Activated naive CD4-positive, alpha-beta T cell treated with anti-CD3 and anti-CD28 coated beads for 36 hours (primary cell): Measurements from ENCODE around the gene DYRK3. TPM values are rescaled to one million over a fixed set of nuclear protein-coding genes. Genes with fewer than 3 reads are reported as not detected.

Source experiments
- CTCF ChIA-PET: fragments of 350-600 bp; sonication (Branson Sonifier 250); formaldehyde crosslinking; loops from one replicate; lab custom pipeline; 2021; ENCODE audit warnings: antibody characterized with exemption; lab: Charles Lee
- DNase-seq: peaks from one replicate; pipeline ENCODE4 v3.0.0-alpha.2; 2020
- H3K27ac Mint-ChIP-seq: one replicate; pipeline ENCODE4 v1.8.0; 2021; ENCODE audit warnings: mild to moderate bottlenecking, mixed read lengths
- H3K27me3 Mint-ChIP-seq: one replicate; pipeline ENCODE4 v1.8.0; 2021; ENCODE audit warnings: low read depth, mixed read lengths
- H3K36me3 Mint-ChIP-seq: one replicate; pipeline ENCODE4 v1.8.0; 2021; ENCODE audit warnings: low read depth, mixed read lengths
- H3K4me1 Mint-ChIP-seq: one replicate; pipeline ENCODE4 v1.8.0; 2021; ENCODE audit warnings: low read depth, mixed read lengths
- H3K4me3 Mint-ChIP-seq: one replicate; pipeline ENCODE4 v1.8.0; 2021; ENCODE audit warnings: mild to moderate bottlenecking, moderate library complexity, mixed read lengths
- H3K9me3 Mint-ChIP-seq: one replicate; pipeline ENCODE4 v1.8.0; 2021; ENCODE audit warnings: mixed read lengths
- intact Hi-C: fragments of 100-400 bp; cut with micrococcal nuclease; formaldehyde crosslinking; loops from one replicate; pipeline ENCODE4 v1.15.1; 2023
- total RNA-seq, 2 experiments: library from RNA; stranded (reverse); gene quantifications; one replicate each; pipeline ENCODE4 v1.2.3, GENCODE V29; 2021

Gene DYRK3
- total RNA-seq, result 1 to 10 TPM; 6.5 to 6.7 TPM

- no peaks in the 10 kb centered on the region for H3K9me3 Mint-ChIP-seq
- H3K4me1 Mint-ChIP-seq, result peaks cover 27% of the 10 kb centered on the region
- H3K4me3 Mint-ChIP-seq, result peak within 1 kb of the TSS; percentile 83
- peaks cover 6% of the 10 kb centered on the region for H3K36me3 Mint-ChIP-seq
- CTCF ChIA-PET, result interaction anchor here (0.7 to 6.6 kb wide), 28 partner anchors 10 to 347 kb away, joined by 3 to 133 read pairs (median 5); partner anchors contain the start of gene EIF2D
- H3K27me3 Mint-ChIP-seq, result peaks cover 21% of the 10 kb centered on the region
- H3K27ac Mint-ChIP-seq, result peak within 1 kb of the TSS; percentile 92
- peak; percentile 93 for DNase-seq
- intact Hi-C loops, result loop anchor here (1.0 to 2.0 kb wide), 7 partner anchors 23 to 347 kb away; partner anchors contain the start of genes EIF2D and MAPKAPK2
Observed at GRCh38 chr1:206635080-206635977, at the start of gene DYRK3. TSS of gene DYRK3 (plus strand) at chr1:206635536. CDS start at chr1:206635704, 168 bp downstream.

DNA sequence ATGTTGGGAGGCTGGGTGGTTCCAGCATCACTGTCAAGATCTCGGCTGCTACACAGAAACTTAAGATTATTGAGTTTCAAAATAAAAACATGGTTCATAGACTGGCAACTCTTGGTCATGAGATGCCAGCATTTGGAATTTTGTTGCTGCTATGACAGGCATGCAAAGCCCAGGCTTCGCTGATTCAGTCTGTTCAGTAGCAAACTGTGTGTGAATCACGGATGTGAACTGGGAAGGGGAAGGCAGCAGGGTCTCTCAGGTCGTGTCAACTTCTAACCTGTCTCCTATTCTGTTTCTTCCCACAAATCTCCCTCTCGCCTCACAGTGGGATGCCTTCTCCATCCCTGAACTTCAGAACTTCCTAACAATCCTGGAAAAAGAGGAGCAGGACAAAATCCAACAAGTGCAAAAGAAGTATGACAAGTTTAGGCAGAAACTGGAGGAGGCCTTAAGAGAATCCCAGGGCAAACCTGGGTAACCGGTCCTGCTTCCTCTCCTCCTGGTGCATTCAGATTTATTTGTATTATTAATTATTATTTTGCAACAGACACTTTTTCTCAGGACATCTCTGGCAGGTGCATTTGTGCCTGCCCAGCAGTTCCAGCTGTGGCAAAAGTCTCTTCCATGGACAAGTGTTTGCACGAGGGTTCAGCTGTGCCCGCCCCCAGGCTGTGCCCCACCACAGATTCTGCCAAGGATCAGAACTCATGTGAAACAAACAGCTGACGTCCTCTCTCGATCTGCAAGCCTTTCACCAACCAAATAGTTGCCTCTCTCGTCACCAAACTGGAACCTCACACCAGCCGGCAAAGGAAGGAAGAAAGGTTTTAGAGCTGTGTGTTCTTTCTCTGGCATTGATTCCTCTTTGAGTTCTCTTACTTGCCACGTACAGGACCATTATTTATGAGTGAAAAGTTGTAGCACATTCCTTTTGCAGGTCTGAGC, 48.6 kb upstream of the DYRK3 start:
- Mint-ChIP-seq H3K27ac (peak overlapping the region; percentile 100), H3K27me3 (no peaks in the 10 kb centered on the region), H3K4me3 (no peak overlapping the region), H3K4me1 (peaks cover 93% of the 10 kb centered on the region), H3K36me3 (peaks cover 79% of the 10 kb centered on the region), H3K9me3 (no peaks in the 10 kb centered on the region)
- intact Hi-C loops, result no loop called here
- DNase-seq, result no peak
- CTCF ChIA-PET, result interaction anchor here (0.7 to 16.1 kb wide), 8 partner anchors 8 to 179 kb away, joined by 3 to 511 read pairs (median 5); partner anchors contain the start of gene RASSF5

DNA sequence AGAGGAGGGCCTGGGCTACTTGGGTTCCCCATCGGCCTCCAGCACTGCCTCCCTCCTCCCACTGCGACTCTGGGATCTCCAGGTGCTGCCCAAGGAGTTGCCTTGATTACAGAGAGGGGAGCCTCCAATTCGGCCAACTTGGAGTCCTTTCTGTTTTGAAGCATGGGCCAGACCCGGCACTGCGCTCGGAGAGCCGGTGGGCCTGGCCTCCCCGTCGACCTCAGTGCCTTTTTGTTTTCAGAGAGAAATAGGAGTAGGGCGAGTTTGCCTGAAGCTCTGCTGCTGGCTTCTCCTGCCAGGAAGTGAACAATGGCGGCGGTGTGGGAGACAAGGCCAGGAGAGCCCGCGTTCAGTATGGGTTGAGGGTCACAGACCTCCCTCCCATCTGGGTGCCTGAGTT, 47.4 kb upstream of the DYRK3 start:
- Mint-ChIP-seq H3K27ac (peak overlapping the region; percentile 100), H3K4me1 (peaks cover 91% of the 10 kb centered on the region), H3K27me3 (no peaks in the 10 kb centered on the region), H3K36me3 (peaks cover 82% of the 10 kb centered on the region), H3K9me3 (no peaks in the 10 kb centered on the region), H3K4me3 (no peak overlapping the region)
- CTCF ChIA-PET, result interaction anchor here (0.6 to 16.1 kb wide), 4 partner anchors 8 to 178 kb away, joined by 3 to 511 read pairs (median 135); no protein-coding TSS in a partner anchor
- DNase-seq, result no peak
- intact Hi-C loops, result no loop called here

- Mint-ChIP-seq H3K27ac (peak overlapping the region; percentile 100), H3K27me3 (no peaks in the 10 kb centered on the region), H3K36me3 (peaks cover 81% of the 10 kb centered on the region), H3K4me3 (no peak overlapping the region), H3K4me1 (peaks cover 87% of the 10 kb centered on the region), H3K9me3 (no peaks in the 10 kb centered on the region)
- CTCF ChIA-PET, result interaction anchor here (0.6 to 16.1 kb wide), 5 partner anchors 8 to 98 kb away, joined by 3 to 511 read pairs (median 4); partner anchors contain the start of gene EIF2D
- no peak for DNase-seq
- intact Hi-C loops, result no loop called here
Observed at GRCh38 chr1:206588492-206588891, 46.8 kb upstream of the DYRK3 start.

GRCh38 chr1:206589206-206589605, 46.1 kb upstream of the DYRK3 start:
- no peaks in the 10 kb centered on the region for H3K9me3 Mint-ChIP-seq
- intact Hi-C loops, result loop anchor here (1.0 kb wide), 3 partner anchors 9 to 44 kb away; no protein-coding TSS in a partner anchor
- no peak for DNase-seq
- H3K4me3 Mint-ChIP-seq, result peak overlapping the region; percentile 51
- CTCF ChIA-PET, result interaction anchor here (1.0 to 16.1 kb wide), 4 partner anchors 23 to 99 kb away, joined by 3 to 511 read pairs (median 136); partner anchors contain the start of gene EIF2D
- peak overlapping the region; percentile 100 for H3K27ac Mint-ChIP-seq
- peaks cover 81% of the 10 kb centered on the region for H3K4me1 Mint-ChIP-seq
- no peaks in the 10 kb centered on the region for H3K27me3 Mint-ChIP-seq
- H3K36me3 Mint-ChIP-seq, result peaks cover 77% of the 10 kb centered on the region

DNA sequence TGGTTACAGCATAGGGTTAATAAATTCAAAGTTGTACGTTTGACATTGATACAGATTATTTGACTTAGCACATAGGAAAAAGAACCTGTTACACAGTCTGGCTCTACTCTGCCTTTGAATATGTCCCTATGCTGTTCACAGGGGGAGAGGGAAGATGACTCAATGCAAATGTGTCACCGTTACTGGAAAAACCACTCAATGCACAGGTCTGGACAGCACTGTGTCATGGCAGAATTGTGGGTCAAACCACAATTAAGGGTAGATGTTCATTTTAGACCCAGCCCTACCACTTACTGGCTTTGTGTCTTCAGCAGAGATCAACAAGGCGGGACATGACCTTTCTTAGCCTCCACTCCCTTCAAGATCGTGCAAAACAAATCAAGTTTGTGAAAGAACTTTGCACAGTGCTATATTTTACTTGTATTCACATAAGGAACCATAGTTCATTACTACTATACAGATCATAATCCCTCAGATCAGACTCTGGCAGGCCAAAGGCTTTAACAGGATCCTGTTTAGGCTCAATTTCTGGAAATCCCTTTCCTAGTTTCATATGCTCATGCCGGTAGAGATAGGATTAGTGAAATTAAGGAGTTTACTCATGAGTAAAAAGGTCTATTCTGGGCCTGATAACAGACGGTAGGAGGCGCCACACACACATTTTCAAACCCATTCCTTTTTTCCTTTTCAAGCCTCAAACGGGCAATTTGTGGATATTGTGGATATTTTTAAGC, 45.1 kb upstream of the DYRK3 start:
- intact Hi-C loops, result loop anchor here (5.0 kb wide), 1 partner anchor 212 kb away; no protein-coding TSS in a partner anchor
- Mint-ChIP-seq H3K27me3 (no peaks in the 10 kb centered on the region), H3K27ac (peak overlapping the region; percentile 100), H3K4me1 (peaks cover 72% of the 10 kb centered on the region), H3K9me3 (no peaks in the 10 kb centered on the region), H3K4me3 (peak overlapping the region; percentile 52), H3K36me3 (peaks cover 71% of the 10 kb centered on the region)
- CTCF ChIA-PET, result interaction anchor here (1.3 to 16.1 kb wide), 4 partner anchors 18 to 46 kb away, joined by 4 to 511 read pairs (median 160); no protein-coding TSS in a partner anchor
- peak; percentile 89 for DNase-seq

DNA sequence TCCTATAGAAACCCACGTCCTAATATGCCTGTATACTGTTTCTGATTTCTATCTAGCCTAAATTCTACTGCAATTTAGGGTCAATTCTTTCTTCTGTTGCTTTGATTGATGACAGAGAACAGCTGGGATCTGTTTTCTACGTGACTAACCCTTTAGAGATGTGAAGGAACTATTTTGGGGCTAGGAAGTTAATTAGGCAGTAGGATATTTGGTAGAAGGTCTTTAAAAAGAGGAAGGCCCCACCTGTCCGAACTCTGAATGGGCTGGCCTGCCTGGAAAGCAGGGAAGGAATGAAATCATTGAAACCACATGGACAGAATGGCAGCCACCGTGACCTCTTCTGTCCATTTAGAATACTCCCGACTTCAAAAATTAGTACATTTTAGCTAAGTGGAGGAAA, 44.1 kb upstream of the DYRK3 start:
- H3K36me3 Mint-ChIP-seq, result peaks cover 68% of the 10 kb centered on the region
- H3K9me3 Mint-ChIP-seq, result no peaks in the 10 kb centered on the region
- no peak overlapping the region for H3K4me3 Mint-ChIP-seq
- no peak for DNase-seq
- H3K27me3 Mint-ChIP-seq, result no peaks in the 10 kb centered on the region
- CTCF ChIA-PET, result interaction anchor here (0.6 to 6.7 kb wide), 15 partner anchors 10 to 122 kb away, joined by 3 to 53 read pairs (median 4); no protein-coding TSS in a partner anchor
- H3K4me1 Mint-ChIP-seq, result peaks cover 64% of the 10 kb centered on the region
- peak overlapping the region; percentile 100 for H3K27ac Mint-ChIP-seq
- intact Hi-C loops, result loop anchor here (1.0 to 5.0 kb wide), 2 partner anchors 73 to 211 kb away; no protein-coding TSS in a partner anchor

GRCh38 chr1:206591696-206592095, 43.6 kb upstream of the DYRK3 start:
- Mint-ChIP-seq H3K4me3 (no peak overlapping the region), H3K36me3 (peaks cover 67% of the 10 kb centered on the region), H3K27ac (peak overlapping the region; percentile 93), H3K27me3 (no peaks in the 10 kb centered on the region), H3K9me3 (no peaks in the 10 kb centered on the region), H3K4me1 (peaks cover 60% of the 10 kb centered on the region)
- CTCF ChIA-PET, result interaction anchor here (0.6 to 6.7 kb wide), 18 partner anchors 7 to 123 kb away, joined by 3 to 53 read pairs (median 4); no protein-coding TSS in a partner anchor
- intact Hi-C loops, result loop anchor here (1.0 to 5.0 kb wide), 2 partner anchors 73 to 211 kb away; no protein-coding TSS in a partner anchor
- no peak for DNase-seq

DNA sequence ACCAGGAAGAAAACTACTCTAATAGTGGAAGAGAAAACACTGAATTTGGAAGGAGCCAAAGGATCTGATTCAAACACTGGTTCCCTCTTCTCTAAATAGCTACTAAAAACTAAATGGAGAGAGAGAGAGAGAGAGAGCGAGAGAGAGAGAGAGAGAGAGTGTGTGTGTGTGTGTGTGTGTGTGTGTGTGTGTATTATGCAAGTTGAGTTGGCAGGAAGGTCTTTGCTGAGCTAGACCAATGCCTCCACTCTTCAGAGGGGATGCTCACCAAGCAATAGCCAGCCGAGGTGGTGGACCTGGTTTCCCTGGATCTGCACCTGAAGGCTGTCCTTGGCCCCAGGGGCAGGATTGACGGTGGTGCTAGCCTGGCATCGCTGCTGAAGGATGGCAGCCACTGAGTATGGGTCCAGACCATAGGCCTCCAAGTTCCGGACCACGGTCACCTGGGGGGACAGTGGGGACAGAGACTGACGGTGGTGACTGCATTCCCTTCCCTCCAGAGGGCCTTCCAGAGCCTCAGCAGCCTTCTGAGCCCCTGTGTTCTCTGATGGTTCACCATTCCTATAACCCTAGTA, 41.9 kb upstream of the DYRK3 start:
- Mint-ChIP-seq H3K36me3 (peaks cover 62% of the 10 kb centered on the region), H3K4me3 (no peak overlapping the region)
- intact Hi-C loops, result loop anchor here (5.0 kb wide), 1 partner anchor 209 kb away; no protein-coding TSS in a partner anchor

GRCh38 chr1:206595581-206596318, 39.6 kb upstream of the DYRK3 start:
- Mint-ChIP-seq H3K27ac (peak overlapping the region; percentile 32), H3K4me3 (no peak overlapping the region), H3K9me3 (no peaks in the 10 kb centered on the region), H3K27me3 (no peaks in the 10 kb centered on the region), H3K36me3 (peaks cover 58% of the 10 kb centered on the region), H3K4me1 (peaks cover 20% of the 10 kb centered on the region)
- DNase-seq, result no peak
- CTCF ChIA-PET, result interaction anchor here (2.7 to 6.7 kb wide), 3 partner anchors 12 to 105 kb away, joined by 9 to 53 read pairs (median 16); no protein-coding TSS in a partner anchor
- intact Hi-C loops, result no loop called here

More for the DNA sequence above, 41.9 kb upstream of the DYRK3 start:
- Mint-ChIP-seq H3K27me3 (no peaks in the 10 kb centered on the region), H3K9me3 (no peaks in the 10 kb centered on the region), H3K27ac (peak overlapping the region; percentile 93), H3K4me1 (peaks cover 43% of the 10 kb centered on the region)
- CTCF ChIA-PET, result interaction anchor here (0.6 to 6.7 kb wide), 12 partner anchors 8 to 103 kb away, joined by 3 to 53 read pairs (median 6); no protein-coding TSS in a partner anchor
- DNase-seq, result no peak
